Subcutaneous preadipocyte (primary cell): ENCODE data around the gene MTX2. TPM values are rescaled to one million over a fixed set of nuclear protein-coding genes. Genes with fewer than 3 reads are reported as not detected.

ENCODE experiments used
- total RNA-seq: library from RNA; depleted of rRNA; stranded (reverse); fragments of >200 nt; gene quantifications from 2 replicates; pipeline ENCODE4 v1.2.3, GENCODE V29; 2012

The MTX2 gene
- total RNA-seq = 10.2 and 10.3 TPM in 2 replicates

DNA sequence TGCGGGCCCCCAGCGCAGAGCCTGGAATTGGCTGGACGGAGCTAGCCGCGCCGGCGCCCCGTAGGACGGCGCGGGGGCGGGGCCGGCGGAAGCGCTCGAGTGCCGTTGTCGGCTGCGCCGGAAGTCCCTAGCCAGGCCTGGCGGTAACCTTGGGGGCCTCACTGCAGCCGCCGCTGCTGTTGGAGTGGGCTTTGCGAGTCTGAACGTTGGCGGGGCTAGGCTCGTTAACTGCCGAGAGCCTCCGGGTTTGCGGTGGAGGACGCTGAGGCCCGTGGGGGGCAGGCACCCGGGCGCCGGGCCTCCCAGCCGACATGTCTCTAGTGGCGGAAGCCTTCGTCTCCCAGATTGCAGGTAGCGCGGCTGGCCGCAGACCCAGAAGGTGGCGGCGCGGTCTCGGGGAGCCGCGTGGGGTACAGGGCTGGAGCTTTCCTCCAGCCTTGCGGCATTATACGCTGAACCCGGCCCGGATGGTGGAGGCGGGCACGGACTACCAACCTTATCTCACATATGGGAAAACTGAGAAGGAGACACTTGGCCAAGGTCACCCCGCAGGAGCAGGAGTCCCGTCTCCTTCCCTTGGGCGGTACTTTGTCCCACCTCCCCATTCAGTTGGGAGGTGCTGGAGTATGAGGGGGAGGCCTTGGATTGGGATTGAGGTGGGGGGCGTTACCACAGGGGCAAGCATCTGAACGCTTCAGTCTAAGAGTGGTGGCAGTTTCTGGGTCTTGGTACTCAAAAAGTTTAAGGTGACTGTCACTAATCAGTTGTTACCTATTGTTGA is at the start of gene MTX2:
Gene MTX2 (plus strand): TSS at position 124 of the 781 bp plus-strand sequence. CDS start 188 bp downstream, at position 312.

Other genes with a start within 250 kb of the MTX2 start
- not detected in 2 replicates for gene EVX2, start 185.5 kb upstream of the MTX2 start, total RNA-seq
- gene HOXD13, start 176.7 kb upstream of the MTX2 start, total RNA-seq = 1.6 TPM in 1 of 2 replicates, not detected in the other
- not detected in 2 replicates for gene HOXD12, start 169.6 kb upstream of the MTX2 start, total RNA-seq
- gene HOXD11, start 162.2 kb upstream of the MTX2 start, total RNA-seq = 0.37 and 2.5 TPM in 2 replicates
- gene HOXD10, start 152.7 kb upstream of the MTX2 start, total RNA-seq = 2.7 TPM in 1 of 2 replicates, not detected in the other
- gene HOXD9, start 146.7 kb upstream of the MTX2 start, total RNA-seq = 0.37 and 0.78 TPM in 2 replicates
- 7.7 and 10.0 TPM in 2 replicates for gene HOXD8, start 139.7 kb upstream of the MTX2 start, total RNA-seq
- 1.1 and 2.0 TPM in 2 replicates for gene HOXD4, start 117.9 kb upstream of the MTX2 start, total RNA-seq
- 2.2 TPM in 2 replicates for gene HOXD3, start 112.1 kb upstream of the MTX2 start, total RNA-seq
- not detected in 2 replicates for gene HOXD1, start 80.8 kb upstream of the MTX2 start, total RNA-seq